HAP-1 (cell line): ENCODE measurements around the gene BCAR3.

Experiments used
- DNase-seq, 2 experiments: peaks; one replicate each; pipeline ENCODE4 v3.0.0-alpha.2; 2016 to 2020; ENCODE audit warnings: low spot score in 2 of 2
- H3K27me3 ChIP-seq: fragments of 250-450 bp; sonication (Bioruptor Pico); 2 replicates; pipeline ENCODE4 v1.5.1; 2020; ENCODE audit warnings: low read depth, mild to moderate bottlenecking, moderate library complexity
- H3K36me3 ChIP-seq: fragments of 250-450 bp; sonication (Bioruptor Pico); replicated peaks from 2 replicates; pipeline ENCODE4 v1.5.1; 2020; ENCODE audit warnings: mild to moderate bottlenecking
- H3K4me1 ChIP-seq: fragments of 250-450 bp; sonication (Bioruptor Pico); 2 replicates; pipeline ENCODE4 v1.5.1; 2020; ENCODE audit warnings: mild to moderate bottlenecking
- H3K4me3 ChIP-seq: fragments of 250-450 bp; sonication (Bioruptor Pico); 2 replicates; pipeline ENCODE4 v1.5.1; 2020; ENCODE audit warnings: mild to moderate bottlenecking, moderate library complexity
- H3K9me3 ChIP-seq: fragments of 250-450 bp; sonication (Bioruptor Pico); 2 replicates; pipeline ENCODE4 v1.5.1; 2020; ENCODE audit warnings: mild to moderate bottlenecking, moderate library complexity
- in situ Hi-C: fragments of 300-500 bp; cut with MboI; formaldehyde crosslinking; loops from 3 replicates; pipeline ENCODE4 v1.14.3; 2020; ENCODE audit warnings: low sequenced_read_pairs, inconsistent platforms, mixed read lengths

Gene BCAR3

GRCh38 chr1:93623875-93624274 is 57.8 kb downstream of the BCAR3 start:
- no peak overlapping the region for H3K4me3 ChIP-seq
- DNase-seq = no peak
- no peaks in the 10 kb centered on the region for H3K36me3 ChIP-seq
- in situ Hi-C loops = loop anchor here (25.0 kb wide), 1 partner anchor 187 kb away; the partner anchor contains the start of gene FNBP1L
- no peaks in the 10 kb centered on the region for H3K4me1 ChIP-seq
- H3K9me3 ChIP-seq = no peaks in the 10 kb centered on the region
- no peaks in the 10 kb centered on the region for H3K27me3 ChIP-seq

GRCh38 chr1:93623436-93623835 is 58.2 kb downstream of the BCAR3 start:
- H3K4me3 ChIP-seq = no peak overlapping the region
- DNase-seq = no peak
- no peaks in the 10 kb centered on the region for H3K27me3 ChIP-seq
- H3K4me1 ChIP-seq = no peaks in the 10 kb centered on the region
- no peaks in the 10 kb centered on the region for H3K9me3 ChIP-seq
- in situ Hi-C loops = loop anchor here (25.0 kb wide), 1 partner anchor 186 kb away; the partner anchor contains the start of gene FNBP1L
- no peaks in the 10 kb centered on the region for H3K36me3 ChIP-seq

GRCh38 chr1:93621246-93621645 is 60.4 kb downstream of the BCAR3 start:
- no peak overlapping the region for H3K4me3 ChIP-seq
- H3K36me3 ChIP-seq = no peaks in the 10 kb centered on the region
- DNase-seq = no peak
- H3K9me3 ChIP-seq = no peaks in the 10 kb centered on the region
- H3K4me1 ChIP-seq = peaks cover 8% of the 10 kb centered on the region
- in situ Hi-C loops = loop anchor here (25.0 kb wide), 1 partner anchor 184 kb away; the partner anchor contains the start of gene FNBP1L
- no peaks in the 10 kb centered on the region for H3K27me3 ChIP-seq

GRCh38 chr1:93620841-93621210 is 60.8 kb downstream of the BCAR3 start:
- no peaks in the 10 kb centered on the region for H3K36me3 ChIP-seq
- H3K4me1 ChIP-seq = peaks cover 12% of the 10 kb centered on the region
- no peak for DNase-seq
- H3K4me3 ChIP-seq = no peak overlapping the region
- H3K9me3 ChIP-seq = no peaks in the 10 kb centered on the region
- no peaks in the 10 kb centered on the region for H3K27me3 ChIP-seq
- in situ Hi-C loops = loop anchor here (25.0 kb wide), 1 partner anchor 184 kb away; the partner anchor contains the start of gene FNBP1L

GRCh38 chr1:93620172-93620840 is 61.3 kb downstream of the BCAR3 start:
- DNase-seq = no peak
- no peaks in the 10 kb centered on the region for H3K9me3 ChIP-seq
- H3K27me3 ChIP-seq = no peaks in the 10 kb centered on the region
- peaks cover 17% of the 10 kb centered on the region for H3K4me1 ChIP-seq
- no peak overlapping the region for H3K4me3 ChIP-seq
- H3K36me3 ChIP-seq = no peaks in the 10 kb centered on the region
- in situ Hi-C loops = loop anchor here (25.0 kb wide), 1 partner anchor 183 kb away; the partner anchor contains the start of gene FNBP1L

- H3K9me3 ChIP-seq = no peaks in the 10 kb centered on the region
- no peak overlapping the region for H3K4me3 ChIP-seq
- in situ Hi-C loops = loop anchor here (25.0 kb wide), 1 partner anchor 182 kb away; the partner anchor contains the start of gene FNBP1L
- no peaks in the 10 kb centered on the region for H3K36me3 ChIP-seq
- no peak for DNase-seq
- H3K4me1 ChIP-seq = peaks cover 21% of the 10 kb centered on the region
- H3K27me3 ChIP-seq = no peaks in the 10 kb centered on the region
Measured at GRCh38 chr1:93619507-93620171, 62.0 kb downstream of the BCAR3 start.

- DNase-seq = no peak
- in situ Hi-C loops = loop anchor here (25.0 kb wide), 1 partner anchor 181 kb away; the partner anchor contains the start of gene FNBP1L
- H3K4me1 ChIP-seq = peaks cover 21% of the 10 kb centered on the region
Measured at GRCh38 chr1:93617670-93618499, 63.8 kb downstream of the BCAR3 start.

GRCh38 chr1:93616996-93617669 is 64.5 kb downstream of the BCAR3 start:
- no peaks in the 10 kb centered on the region for H3K9me3 ChIP-seq
- in situ Hi-C loops = loop anchor here (25.0 kb wide), 1 partner anchor 180 kb away; the partner anchor contains the start of gene FNBP1L
- H3K36me3 ChIP-seq = no peaks in the 10 kb centered on the region
- H3K4me1 ChIP-seq = peaks cover 21% of the 10 kb centered on the region
- no peaks in the 10 kb centered on the region for H3K27me3 ChIP-seq
- no peak overlapping the region for H3K4me3 ChIP-seq
- no peak for DNase-seq

More at GRCh38 chr1:93617670-93618499, 63.8 kb downstream of the BCAR3 start:
- H3K4me3 ChIP-seq = no peak overlapping the region
- H3K9me3 ChIP-seq = no peaks in the 10 kb centered on the region
- no peaks in the 10 kb centered on the region for H3K36me3 ChIP-seq
- no peaks in the 10 kb centered on the region for H3K27me3 ChIP-seq

GRCh38 chr1:93616221-93616995 is 65.2 kb downstream of the BCAR3 start:
- in situ Hi-C loops = loop anchor here (25.0 kb wide), 1 partner anchor 179 kb away; the partner anchor contains the start of gene FNBP1L
- Histone ChIP-seq H3K4me1 (peaks cover 21% of the 10 kb centered on the region), H3K36me3 (no peaks in the 10 kb centered on the region), H3K4me3 (no peak overlapping the region), H3K9me3 (no peaks in the 10 kb centered on the region), H3K27me3 (no peaks in the 10 kb centered on the region)
- DNase-seq = peak; percentile 34 to 41

- H3K36me3 ChIP-seq = no peaks in the 10 kb centered on the region
- no peaks in the 10 kb centered on the region for H3K27me3 ChIP-seq
- DNase-seq = peak; percentile 13 to 50
- H3K4me3 ChIP-seq = no peak overlapping the region
- no peaks in the 10 kb centered on the region for H3K9me3 ChIP-seq
- peaks cover 21% of the 10 kb centered on the region for H3K4me1 ChIP-seq
- in situ Hi-C loops = loop anchor here (25.0 kb wide), 1 partner anchor 178 kb away; the partner anchor contains the start of gene FNBP1L
Measured at GRCh38 chr1:93615582-93616150, 66.0 kb downstream of the BCAR3 start.

- in situ Hi-C loops = loop anchor here (25.0 kb wide), 1 partner anchor 178 kb away; the partner anchor contains the start of gene FNBP1L
Measured at GRCh38 chr1:93614986-93615581, 66.6 kb downstream of the BCAR3 start.

GRCh38 chr1:93614541-93614940 is 67.1 kb downstream of the BCAR3 start:
- Histone ChIP-seq H3K4me1 (peaks cover 21% of the 10 kb centered on the region), H3K36me3 (no peaks in the 10 kb centered on the region)

More at GRCh38 chr1:93614986-93615581, 66.6 kb downstream of the BCAR3 start:
- DNase-seq = no peak
- no peaks in the 10 kb centered on the region for H3K9me3 ChIP-seq
- H3K27me3 ChIP-seq = no peaks in the 10 kb centered on the region
- peaks cover 21% of the 10 kb centered on the region for H3K4me1 ChIP-seq
- H3K36me3 ChIP-seq = no peaks in the 10 kb centered on the region
- H3K4me3 ChIP-seq = no peak overlapping the region

More at GRCh38 chr1:93614541-93614940, 67.1 kb downstream of the BCAR3 start:
- Histone ChIP-seq H3K4me3 (no peak overlapping the region), H3K9me3 (no peaks in the 10 kb centered on the region), H3K27me3 (no peaks in the 10 kb centered on the region)
- in situ Hi-C loops = loop anchor here (25.0 kb wide), 1 partner anchor 177 kb away; the partner anchor contains the start of gene FNBP1L
- no peak for DNase-seq
